PC-3 (cell line): ENCODE measurements around the gene TCF12. TPM values are rescaled to one million over a fixed set of nuclear protein-coding genes. Genes with fewer than 3 reads are reported as not detected.

Experiments used
- ATAC-seq: fragments of 200-7000 bp; cut with Tn5 transposase; 2 replicates; pipeline ENCODE4 v1.9.1; 2020; ENCODE audit warnings: mild to moderate bottlenecking, moderate library complexity
- BruUV-seq: library from RNA; stranded (reverse); fragments of 400-500 nt; replicated peaks from 2 replicates; lab custom pipeline; 2021; lab: Mats Ljungman, UMichigan
- CTCF ChIA-PET: fragments of 300-600 bp; sonication (Branson Sonifier 250); formaldehyde crosslinking; loops from one replicate; lab custom pipeline; 2022; ENCODE audit warnings: antibody characterized with exemption; lab: Charles Lee
- POLR2A ChIA-PET: fragments of 300-600 bp; sonication (Branson Sonifier 250); formaldehyde crosslinking; loops from one replicate; lab custom pipeline; 2022; ENCODE audit warnings: antibody characterized with exemption; ENCODE audit not compliant: unreplicated experiment; lab: Charles Lee
- DNase-seq: peaks from one replicate; pipeline ENCODE4 v3.0.0-alpha.2; 2015
- H2AFZ ChIP-seq: fragments of 300-600 bp; sonication (generic); 2 replicates; pipeline ENCODE4 v1.6.0; 2016; ENCODE audit warnings: antibody characterized with exemption, low read length
- H3F3A ChIP-seq: fragments of 300-600 bp; sonication (generic); one replicate; pipeline ENCODE4 v1.6.0; 2017; ENCODE audit warnings: antibody characterized with exemption, low read length, control low read depth, mild to moderate bottlenecking; ENCODE audit not compliant: unreplicated experiment
- H3K27ac ChIP-seq: fragments of 300-600 bp; sonication (generic); 2 replicates; pipeline ENCODE4 v1.5.1; 2016; ENCODE audit warnings: mild to moderate bottlenecking, low read length
- H3K27me3 ChIP-seq: fragments of 300-600 bp; sonication (generic); 2 replicates; pipeline ENCODE4 v1.6.1; 2016; ENCODE audit warnings: low read length, mixed read lengths
- H3K36me3 ChIP-seq: fragments of 300-600 bp; sonication (generic); 2 replicates; pipeline ENCODE4 v1.6.1; 2016; ENCODE audit warnings: low read depth, mixed run types, low read length, mixed read lengths
- H3K4me1 ChIP-seq: fragments of 300-600 bp; sonication (generic); 2 replicates; pipeline ENCODE4 v1.5.1; 2016; ENCODE audit warnings: low read length; ENCODE audit not compliant: insufficient read depth
- H3K4me2 ChIP-seq: fragments of 300-600 bp; sonication (generic); 2 replicates; pipeline ENCODE4 v1.6.0; 2016; ENCODE audit warnings: low read length
- H3K4me3 ChIP-seq: fragments of 300-600 bp; sonication (generic); 2 replicates; pipeline ENCODE4 v1.5.1; 2016; ENCODE audit warnings: mild to moderate bottlenecking, low read length, mixed read lengths
- H3K79me2 ChIP-seq: fragments of 300-600 bp; sonication (generic); 2 replicates; pipeline ENCODE4 v1.6.1; 2017; ENCODE audit warnings: low read length, mixed read lengths
- H3K9ac ChIP-seq: fragments of 300-600 bp; sonication (generic); 2 replicates; pipeline ENCODE4 v1.6.0; 2016; ENCODE audit warnings: mild to moderate bottlenecking, low read length
- H3K9me2 ChIP-seq: fragments of 300-600 bp; sonication (generic); replicated peaks from 2 replicates; pipeline ENCODE4 v1.6.1; 2016; ENCODE audit warnings: mixed run types, low read length, mixed read lengths
- H3K9me3 ChIP-seq: fragments of 300-600 bp; sonication (generic); 2 replicates; pipeline ENCODE4 v1.6.1; 2016; ENCODE audit warnings: low read length, mixed read lengths
- H4K20me1 ChIP-seq: fragments of 300-600 bp; sonication (generic); 2 replicates; pipeline ENCODE4 v1.6.1; 2016; ENCODE audit warnings: low read length, mixed read lengths
- EZH2 ChIP-seq: fragments of 300-600 bp; sonication (generic); IDR thresholded peaks from one replicate; pipeline ENCODE4 v1.6.1; 2017; ENCODE audit warnings: antibody characterized with exemption, mild to moderate bottlenecking, low read length; ENCODE audit not compliant: unreplicated experiment
- EZH2phosphoT487 ChIP-seq: fragments of 300-600 bp; sonication (generic); IDR thresholded peaks from 2 replicates; pipeline ENCODE4 v1.6.1; 2018; ENCODE audit warnings: mild to moderate bottlenecking, antibody characterized with exemption, low read length, borderline replicate concordance
- intact Hi-C: fragments of 100-400 bp; cut with micrococcal nuclease; formaldehyde crosslinking; loops from 2 replicates; pipeline ENCODE4 v1.9.0; 2023
- total RNA-seq: library from RNA; depleted of rRNA; stranded (reverse); fragments of >200 nt; gene quantifications from 2 replicates; pipeline ENCODE4 v1.2.3, GENCODE V29; 2014
- TF ChIP-seq, protein P1 (sequence below): fragments of 300-600 bp; sonication (generic); conservative IDR thresholded peaks from 2 replicates; pipeline ENCODE4 v1.5.1; 2017; ENCODE audit warnings: antibody characterized with exemption, low read depth, mild to moderate bottlenecking, low read length

The TCF12 gene
- total RNA-seq, 1 experiment from 2014 or later, result 103 TPM

DNA sequence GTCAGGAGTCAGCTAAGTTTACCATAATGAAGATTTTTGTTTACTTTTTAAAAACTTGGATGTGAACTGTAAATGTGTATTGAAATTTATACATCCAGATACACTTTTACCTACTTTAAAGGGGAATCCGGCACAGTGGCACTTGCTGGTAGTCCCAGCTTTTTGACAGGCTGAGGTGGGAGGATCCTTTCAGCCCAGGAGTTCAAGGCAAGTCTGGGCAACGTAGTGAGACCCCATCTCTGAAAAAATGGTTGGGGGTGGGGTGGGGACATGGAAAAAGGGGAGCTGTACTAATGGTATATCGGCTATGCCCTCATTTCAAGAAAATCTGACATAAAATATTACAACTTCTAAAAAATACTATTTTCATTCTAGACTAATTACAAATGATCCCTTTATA lies 362.0 kb downstream of the TCF12 start:
- Histone ChIP-seq H3K79me2 (no peaks in the 10 kb centered on the region), H3K9me2 (no peaks in the 10 kb centered on the region), H3K4me2 (no peak overlapping the region), H3F3A (no peaks in the 10 kb centered on the region), H3K36me3 (no peaks in the 10 kb centered on the region), H2AFZ (no peak overlapping the region), H3K9ac (no peak overlapping the region), H3K9me3 (no peaks in the 10 kb centered on the region), H3K4me3 (no peak overlapping the region), H3K27me3 (no peaks in the 10 kb centered on the region), H3K27ac (no peak overlapping the region), H3K4me1 (no peaks in the 10 kb centered on the region), H4K20me1 (no peaks in the 10 kb centered on the region)
- CTCF ChIA-PET, result no interaction called here
- ATAC-seq (no peak), DNase-seq (no peak)
- intact Hi-C loops, result no loop called here
- BruUV-seq, result no TSS peak
- POLR2A ChIA-PET, result no interaction called here
- TF ChIP-seq EZH2 (no peak), EZH2phosphoT487 (no peak)
- TF ChIP-seq, protein P1, sequence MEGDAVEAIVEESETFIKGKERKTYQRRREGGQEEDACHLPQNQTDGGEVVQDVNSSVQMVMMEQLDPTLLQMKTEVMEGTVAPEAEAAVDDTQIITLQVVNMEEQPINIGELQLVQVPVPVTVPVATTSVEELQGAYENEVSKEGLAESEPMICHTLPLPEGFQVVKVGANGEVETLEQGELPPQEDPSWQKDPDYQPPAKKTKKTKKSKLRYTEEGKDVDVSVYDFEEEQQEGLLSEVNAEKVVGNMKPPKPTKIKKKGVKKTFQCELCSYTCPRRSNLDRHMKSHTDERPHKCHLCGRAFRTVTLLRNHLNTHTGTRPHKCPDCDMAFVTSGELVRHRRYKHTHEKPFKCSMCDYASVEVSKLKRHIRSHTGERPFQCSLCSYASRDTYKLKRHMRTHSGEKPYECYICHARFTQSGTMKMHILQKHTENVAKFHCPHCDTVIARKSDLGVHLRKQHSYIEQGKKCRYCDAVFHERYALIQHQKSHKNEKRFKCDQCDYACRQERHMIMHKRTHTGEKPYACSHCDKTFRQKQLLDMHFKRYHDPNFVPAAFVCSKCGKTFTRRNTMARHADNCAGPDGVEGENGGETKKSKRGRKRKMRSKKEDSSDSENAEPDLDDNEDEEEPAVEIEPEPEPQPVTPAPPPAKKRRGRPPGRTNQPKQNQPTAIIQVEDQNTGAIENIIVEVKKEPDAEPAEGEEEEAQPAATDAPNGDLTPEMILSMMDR, result no peak

DNA sequence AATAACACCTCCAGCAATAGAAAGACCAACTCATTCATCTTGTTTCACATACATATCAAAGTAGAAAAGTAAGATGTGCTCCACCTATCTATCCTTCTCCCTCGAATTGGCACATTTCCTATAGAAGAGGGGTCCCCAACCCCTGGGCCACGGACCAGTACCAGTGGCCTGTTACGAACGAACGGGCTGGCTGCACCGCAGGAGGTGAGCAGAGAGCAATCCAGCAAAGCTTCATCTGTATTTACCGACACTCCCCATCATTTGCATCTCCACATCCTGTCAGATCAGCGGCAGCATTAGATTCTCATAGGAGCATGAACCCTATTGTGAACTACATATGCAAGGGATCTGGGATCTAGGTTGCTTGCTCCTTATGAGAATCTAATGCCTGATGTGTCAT lies 362.9 kb downstream of the TCF12 start:
- no peak for TF ChIP-seq EZH2
- Histone ChIP-seq H2AFZ (no peak overlapping the region), H3K27ac (no peak overlapping the region), H3K9ac (no peak overlapping the region), H3K4me2 (no peak overlapping the region), H3K9me2 (no peaks in the 10 kb centered on the region), H3K4me1 (no peaks in the 10 kb centered on the region), H3K36me3 (no peaks in the 10 kb centered on the region), H3K9me3 (no peaks in the 10 kb centered on the region), H3K27me3 (no peaks in the 10 kb centered on the region), H4K20me1 (no peaks in the 10 kb centered on the region), H3K4me3 (no peak overlapping the region), H3K79me2 (no peaks in the 10 kb centered on the region), H3F3A (no peaks in the 10 kb centered on the region)
- no peak for ATAC-seq
- ChIA-PET CTCF (no interaction called here), POLR2A (no interaction called here)
- no TSS peak for BruUV-seq
- DNase-seq, result no peak
- intact Hi-C loops, result no loop called here

DNA sequence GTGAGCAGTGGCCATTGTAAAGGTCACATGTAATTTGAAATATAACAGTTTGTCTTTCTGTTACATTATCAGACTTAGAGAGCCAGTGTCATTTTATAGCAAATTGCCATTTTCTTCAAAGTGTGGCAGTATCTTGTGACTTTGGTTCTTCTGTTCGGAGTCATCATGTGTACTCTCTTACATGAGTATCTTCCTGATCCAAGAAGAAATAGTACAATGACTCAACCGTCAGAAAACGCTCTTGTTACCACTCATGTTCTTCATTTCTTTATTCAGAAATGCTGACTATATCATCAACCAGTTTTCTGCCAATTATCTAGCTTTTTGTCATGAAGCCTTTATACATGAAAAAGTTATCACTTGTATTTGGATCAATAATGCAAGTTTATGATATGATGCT lies 364.2 kb downstream of the TCF12 start:
- Histone ChIP-seq H3K36me3 (no peaks in the 10 kb centered on the region), H3K4me2 (no peak overlapping the region), H2AFZ (no peak overlapping the region), H3K9me2 (no peaks in the 10 kb centered on the region), H3K9me3 (no peaks in the 10 kb centered on the region), H3K9ac (no peak overlapping the region), H4K20me1 (no peaks in the 10 kb centered on the region), H3K27me3 (no peaks in the 10 kb centered on the region), H3F3A (no peaks in the 10 kb centered on the region), H3K79me2 (no peaks in the 10 kb centered on the region), H3K4me1 (no peaks in the 10 kb centered on the region), H3K27ac (no peak overlapping the region), H3K4me3 (no peak overlapping the region)
- intact Hi-C loops, result no loop called here
- ChIA-PET POLR2A (no interaction called here), CTCF (no interaction called here)
- no TSS peak for BruUV-seq
- TF ChIP-seq EZH2phosphoT487 (no peak), EZH2 (no peak)
- TF ChIP-seq, protein P1, result no peak
- no peak for ATAC-seq
- no peak for DNase-seq
